CD4-positive, CD25-positive, alpha-beta regulatory T cell (primary cell): ENCODE results near the gene MUC6. TPM values are rescaled to one million over a fixed set of nuclear protein-coding genes. Genes with fewer than 3 reads are reported as not detected.

Source experiments
- ATAC-seq, 2 donors: fragments of 150-1000 bp; cut with Tn5 transposase; one replicate each; pipeline ENCODE4 v1.10.0; 2021; ENCODE audit warnings: low read depth in 2 of 2, moderate number of reproducible peaks in 2 of 2, moderate library complexity in 1 of 2
- DNase-seq, 3 donors: peaks; one replicate each; pipeline versions ENCODE4 v3.0.0 to v3.0.0-alpha.2; 2012 to 2022; ENCODE audit warnings: mixed read lengths in 1 of 3
- H3K27ac ChIP-seq: one replicate; pipeline ENCODE4 v1.7.0; 2013; ENCODE audit warnings: mild to moderate bottlenecking, low read length; ENCODE audit not compliant: insufficient read depth, poor library complexity, severe bottlenecking
- H3K27me3 ChIP-seq: one replicate; pipeline ENCODE4 v1.7.0; 2013; ENCODE audit warnings: low read length; ENCODE audit not compliant: control insufficient read depth, insufficient read depth
- H3K36me3 ChIP-seq: one replicate; pipeline ENCODE4 v1.7.0; 2013; ENCODE audit warnings: mild to moderate bottlenecking, low read length, moderate library complexity; ENCODE audit not compliant: control insufficient read depth, insufficient read depth
- H3K4me1 ChIP-seq: 2 replicates; pipeline ENCODE4 v1.7.0; 2013; ENCODE audit warnings: mild to moderate bottlenecking, low read length; ENCODE audit not compliant: insufficient read depth, control insufficient read depth, poor library complexity, severe bottlenecking
- H3K4me3 ChIP-seq: one replicate; pipeline ENCODE4 v1.7.0; 2013; ENCODE audit warnings: low read depth, mild to moderate bottlenecking, low read length, moderate library complexity
- H3K9me3 ChIP-seq, 2 experiments: 1 replicate in 1 of 2; 2 replicates in 1 of 2; pipeline ENCODE4 v1.7.0; 2013; ENCODE audit warnings: low read length in 2 of 2, mild to moderate bottlenecking in 1 of 2, moderate library complexity in 1 of 2; ENCODE audit not compliant: control insufficient read depth in 2 of 2
- H3K27ac Mint-ChIP-seq, 3 donors: one replicate each; pipeline ENCODE4 v1.8.0; 2020 to 2022; ENCODE audit warnings: mild to moderate bottlenecking in 3 of 3, mixed read lengths in 3 of 3, moderate library complexity in 2 of 3
- H3K27me3 Mint-ChIP-seq: one replicate; pipeline ENCODE4 v1.8.0; 2022; ENCODE audit warnings: mild to moderate bottlenecking, mixed read lengths
- H3K36me3 Mint-ChIP-seq: one replicate; pipeline ENCODE4 v1.8.0; 2020; ENCODE audit warnings: mixed read lengths
- H3K4me1 Mint-ChIP-seq, 4 donors: one replicate each; pipeline ENCODE4 v1.8.0; 2020 to 2022; ENCODE audit warnings: mixed read lengths in 4 of 4, mild to moderate bottlenecking in 1 of 4
- H3K4me3 Mint-ChIP-seq, 4 donors: one replicate each; pipeline ENCODE4 v1.8.0; 2020 to 2022; ENCODE audit warnings: mild to moderate bottlenecking in 4 of 4, mixed read lengths in 4 of 4, moderate library complexity in 3 of 4
- H3K9me3 Mint-ChIP-seq, 7 donors: one replicate each; pipeline ENCODE4 v1.8.0; 2020 to 2022; ENCODE audit warnings: mixed read lengths in 7 of 7, mild to moderate bottlenecking in 3 of 7, moderate library complexity in 2 of 7
- polyA plus RNA-seq, 4 donors: library from polyadenylated mRNA; unstranded; fragments of 300-500 nt; fragmentation: Illumina TruSeq; gene quantifications; one replicate each; pipeline ENCODE4 v1.2.3, GENCODE V29; 2021
- total RNA-seq: library from RNA; stranded (reverse); gene quantifications from one replicate; pipeline ENCODE4 v1.2.3, GENCODE V29; 2022

MUC6 gene
- not detected for total RNA-seq
- polyA plus RNA-seq: under 1 TPM in 1 of 4 donors, not detected in 3; 0.23 TPM

- Mint-ChIP-seq H3K27me3 (no peaks in the 10 kb centered on the region), H3K9me3 (peaks cover 0 to 6% (median 0%) of the 10 kb centered on the region in 7 donors), H3K36me3 (no peaks in the 10 kb centered on the region), H3K4me1 (peaks cover 0 to 5% (median 0%) of the 10 kb centered on the region in 4 donors), H3K27ac (no peak within 1 kb of the TSS), H3K4me3 (no peak within 1 kb of the TSS)
- H3K36me3 ChIP-seq: no peaks in the 10 kb centered on the region
- no peaks in the 10 kb centered on the region for H3K4me1 ChIP-seq
- no peak within 1 kb of the TSS for H3K27ac ChIP-seq
- DNase-seq (no peak), ATAC-seq (no peak)
- no peak within 1 kb of the TSS for H3K4me3 ChIP-seq
- no peaks in the 10 kb centered on the region for H3K9me3 ChIP-seq
- H3K27me3 ChIP-seq: no peaks in the 10 kb centered on the region
Measured at GRCh38 chr11:1036303-1036923, at the start of gene MUC6. Gene MUC6 (minus strand): TSS chr11:1036718. CDS start chr11:1036655, 63 bp downstream.

- H3K9me3 Mint-ChIP-seq: no peaks in the 10 kb centered on the region
- no peak overlapping the region for H3K27ac ChIP-seq
- no peaks in the 10 kb centered on the region for H3K4me1 Mint-ChIP-seq
- DNase-seq (no peak), ATAC-seq (no peak)
- H3K27me3 Mint-ChIP-seq: no peaks in the 10 kb centered on the region
- H3K9me3 ChIP-seq: no peaks in the 10 kb centered on the region
- no peaks in the 10 kb centered on the region for H3K27me3 ChIP-seq
- H3K27ac Mint-ChIP-seq: no peak overlapping the region
- H3K36me3 ChIP-seq: no peaks in the 10 kb centered on the region
- H3K4me3 ChIP-seq: no peak overlapping the region
- no peaks in the 10 kb centered on the region for H3K36me3 Mint-ChIP-seq
- H3K4me3 Mint-ChIP-seq: no peak overlapping the region
- no peaks in the 10 kb centered on the region for H3K4me1 ChIP-seq
Measured at GRCh38 chr11:1085440-1086170, 49.1 kb upstream of the MUC6 start.

GRCh38 chr11:1084561-1085439, 48.3 kb upstream of the MUC6 start:
- no peaks in the 10 kb centered on the region for H3K36me3 Mint-ChIP-seq

GRCh38 chr11:1083621-1084551, 47.4 kb upstream of the MUC6 start:
- DNase-seq (no peak), ATAC-seq (no peak)
- H3K4me3 Mint-ChIP-seq: no peak overlapping the region

More at GRCh38 chr11:1084561-1085439, 48.3 kb upstream of the MUC6 start:
- Histone ChIP-seq H3K4me3 (no peak overlapping the region), H3K36me3 (no peaks in the 10 kb centered on the region), H3K27ac (no peak overlapping the region), H3K27me3 (no peaks in the 10 kb centered on the region), H3K4me1 (no peaks in the 10 kb centered on the region), H3K9me3 (no peaks in the 10 kb centered on the region)
- Mint-ChIP-seq H3K27me3 (no peaks in the 10 kb centered on the region), H3K27ac (no peak overlapping the region), H3K4me1 (no peaks in the 10 kb centered on the region), H3K4me3 (no peak overlapping the region), H3K9me3 (no peaks in the 10 kb centered on the region)
- DNase-seq (no peak), ATAC-seq (no peak)

GRCh38 chr11:1082728-1083620, 46.5 kb upstream of the MUC6 start:
- H3K4me3 ChIP-seq: no peak overlapping the region
- H3K36me3 Mint-ChIP-seq: no peaks in the 10 kb centered on the region
- H3K9me3 Mint-ChIP-seq: no peaks in the 10 kb centered on the region
- H3K27me3 ChIP-seq: no peaks in the 10 kb centered on the region
- no peak for DNase-seq
- no peak overlapping the region for H3K27ac ChIP-seq
- H3K4me3 Mint-ChIP-seq: no peak overlapping the region
- H3K36me3 ChIP-seq: no peaks in the 10 kb centered on the region
- H3K4me1 ChIP-seq: no peaks in the 10 kb centered on the region
- H3K27me3 Mint-ChIP-seq: no peaks in the 10 kb centered on the region
- H3K9me3 ChIP-seq: no peaks in the 10 kb centered on the region
- ATAC-seq: no peak
- H3K27ac Mint-ChIP-seq: no peak overlapping the region
- H3K4me1 Mint-ChIP-seq: no peaks in the 10 kb centered on the region

More at GRCh38 chr11:1083621-1084551, 47.4 kb upstream of the MUC6 start:
- Mint-ChIP-seq H3K36me3 (no peaks in the 10 kb centered on the region), H3K4me1 (no peaks in the 10 kb centered on the region), H3K27ac (no peak overlapping the region), H3K9me3 (no peaks in the 10 kb centered on the region), H3K27me3 (no peaks in the 10 kb centered on the region)
- Histone ChIP-seq H3K27me3 (no peaks in the 10 kb centered on the region), H3K4me1 (no peaks in the 10 kb centered on the region), H3K36me3 (no peaks in the 10 kb centered on the region), H3K9me3 (no peaks in the 10 kb centered on the region), H3K27ac (no peak overlapping the region), H3K4me3 (no peak overlapping the region)

GRCh38 chr11:1082346-1082727, 45.8 kb upstream of the MUC6 start:
- Mint-ChIP-seq H3K4me3 (no peak overlapping the region), H3K4me1 (no peaks in the 10 kb centered on the region), H3K36me3 (no peaks in the 10 kb centered on the region), H3K9me3 (no peaks in the 10 kb centered on the region), H3K27me3 (no peaks in the 10 kb centered on the region), H3K27ac (no peak overlapping the region)
- H3K27me3 ChIP-seq: no peaks in the 10 kb centered on the region
- no peaks in the 10 kb centered on the region for H3K9me3 ChIP-seq
- H3K27ac ChIP-seq: no peak overlapping the region
- no peaks in the 10 kb centered on the region for H3K36me3 ChIP-seq
- no peak for ATAC-seq
- no peaks in the 10 kb centered on the region for H3K4me1 ChIP-seq
- no peak overlapping the region for H3K4me3 ChIP-seq
- no peak for DNase-seq
